Activated T-cell treated with anti-CD3 and anti-CD28 coated beads, Interleukin-2, amount 50 U/mL, for 4 hours (primary cell): ENCODE results near the gene B3GNT8. TPM values are rescaled to one million over a fixed set of nuclear protein-coding genes. Genes with fewer than 3 reads are reported as not detected.

Experiments used
- total RNA-seq, 3 donors: library from RNA; stranded (reverse); gene quantifications; one replicate each; pipeline ENCODE4 v1.2.1, GENCODE V29; 2021

Gene B3GNT8
- total RNA-seq, 3 donors from 2014 or later = 0.15 to 0.35 (median 0.24) TPM

Other genes starting within 250 kb of the B3GNT8 start
- gene CYP2S1, start 234.2 kb downstream of the B3GNT8 start, total RNA-seq = under 1 TPM; 0.24 to 0.30 (median 0.27) TPM
- under 1 TPM; 0.08 to 0.40 (median 0.30) TPM for gene AXL, start 208.2 kb downstream of the B3GNT8 start, total RNA-seq
- gene HNRNPUL1, start 163.0 kb downstream of the B3GNT8 start, total RNA-seq = 100 to 1,000 TPM; 224 to 248 (median 238) TPM
- 10 to 100 TPM; 33.8 to 40.5 (median 35.1) TPM for gene CCDC97, start 117.2 kb downstream of the B3GNT8 start, total RNA-seq
- 100 to 1,000 TPM; 134 to 168 (median 142) TPM for gene TGFB1, start 73.5 kb downstream of the B3GNT8 start, total RNA-seq
- gene B9D2, start 63.2 kb downstream of the B3GNT8 start, total RNA-seq = 1 to 10 TPM; 5.4 to 5.7 (median 5.7) TPM
- gene TMEM91, start 50.8 kb downstream of the B3GNT8 start, total RNA-seq = 1 to 10 TPM; 1.2 to 2.4 (median 1.5) TPM
- 10 to 100 TPM; 86.3 to 95.5 (median 94.5) TPM for gene EXOSC5, start 30.0 kb downstream of the B3GNT8 start, total RNA-seq
- 10 to 100 TPM; 23.7 to 29.1 (median 26.7) TPM for gene BCKDHA, start 29.6 kb downstream of the B3GNT8 start, total RNA-seq
- 10 to 100 TPM; 70.9 to 79.8 (median 72.2) TPM for gene DMAC2, start 12.5 kb upstream of the B3GNT8 start, total RNA-seq
- not detected for gene ERICH4, start 15.8 kb upstream of the B3GNT8 start, total RNA-seq
- 10 to 100 TPM in 2 of 3 donors, 1 to 10 TPM in 1; 6.1 to 12.9 (median 11.0) TPM for gene CEACAM21, start 148.8 kb upstream of the B3GNT8 start, total RNA-seq
- not detected for gene CEACAM4, start 199.7 kb upstream of the B3GNT8 start, total RNA-seq